Hippocampal formation (tissue), 2 donors: ENCODE data around the gene ZNF592.
"Not testable (repeated sequence)": the region's sequence is repeated elsewhere in the genome, so short reads cannot be mapped to it uniquely, and the experiment has no call there.

Experiments used
- DNase-seq, 2 donors: peaks; one replicate each; lab custom pipeline; 2025; lab: John Stamatoyannopoulos, UW

ZNF592 gene

DNA sequence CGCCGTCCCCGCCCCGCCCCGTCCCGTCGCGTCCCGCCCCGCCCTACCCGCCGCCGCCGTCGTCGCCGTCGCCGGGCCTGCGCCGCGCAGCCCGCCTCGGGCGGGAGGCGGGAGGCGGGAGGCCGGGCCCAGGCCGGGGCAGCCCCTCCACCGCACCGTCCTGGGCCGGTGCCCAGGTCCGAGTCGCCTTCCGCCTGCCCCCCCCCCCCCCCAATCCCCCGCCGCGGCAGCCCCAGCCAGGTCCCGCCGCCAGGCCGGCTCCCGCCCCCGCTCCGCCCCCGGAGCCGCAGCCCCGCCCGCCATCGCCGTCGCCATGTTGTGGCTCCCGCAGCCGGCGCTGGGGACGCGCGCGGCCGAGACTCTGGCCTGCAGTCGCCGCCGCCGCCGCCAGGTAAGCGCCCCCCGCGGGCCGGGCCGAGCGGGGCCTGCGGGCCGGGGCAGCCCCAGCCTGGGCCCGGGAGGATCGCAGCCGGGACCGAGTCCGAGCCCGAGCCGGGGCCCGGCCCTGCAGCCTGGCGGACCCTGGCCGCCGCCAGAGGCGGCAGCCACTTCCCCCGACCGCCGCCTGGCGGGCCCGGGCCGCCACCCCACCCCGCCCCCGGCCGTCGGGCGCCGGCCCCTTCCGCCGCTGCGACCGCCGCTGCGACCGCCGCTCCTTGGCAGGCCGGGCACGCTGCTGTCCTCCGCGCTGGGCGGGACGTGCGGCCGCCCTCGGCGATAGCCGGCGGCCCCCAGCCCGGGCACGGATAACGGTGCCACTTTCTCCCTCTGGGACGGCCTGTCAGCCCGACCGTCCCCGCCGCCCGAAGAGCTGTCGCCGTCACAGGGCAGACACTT lies at the start of gene ZNF592:
Gene ZNF592 (plus strand): TSS at position 319 of the 837 bp plus-strand sequence. CDS start 34,084 bp downstream, outside the sequence.
- DNase-seq, result peak; percentile 70 to 79

- DNase-seq, result no peak
Measured at GRCh38 chr15:84699538-84700191, 48.7 kb upstream of the ZNF592 start.

GRCh38 chr15:84702961-84703482 lies 45.4 kb upstream of the ZNF592 start:
- peak in 1 of 2 donors; percentile 30 for DNase-seq

DNA sequence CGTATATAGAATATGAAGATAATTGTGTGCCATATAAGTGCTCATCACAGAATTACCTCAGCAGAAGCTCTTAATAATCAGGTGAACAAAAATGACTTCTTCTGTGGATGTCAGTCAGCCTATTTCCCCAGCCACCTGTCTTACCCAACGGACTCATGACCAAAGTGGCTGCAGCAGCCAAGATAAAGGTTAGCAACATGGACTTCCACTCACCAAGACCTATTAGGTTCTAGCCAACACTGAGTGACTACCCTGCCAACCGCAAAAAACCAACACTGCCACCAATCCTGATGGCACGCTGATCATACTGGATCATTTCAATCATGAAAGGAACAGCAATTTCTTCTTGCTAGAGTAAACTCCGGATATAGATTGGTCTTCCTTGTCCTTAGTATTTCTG lies 44.6 kb upstream of the ZNF592 start:
- DNase-seq, result no peak

DNA sequence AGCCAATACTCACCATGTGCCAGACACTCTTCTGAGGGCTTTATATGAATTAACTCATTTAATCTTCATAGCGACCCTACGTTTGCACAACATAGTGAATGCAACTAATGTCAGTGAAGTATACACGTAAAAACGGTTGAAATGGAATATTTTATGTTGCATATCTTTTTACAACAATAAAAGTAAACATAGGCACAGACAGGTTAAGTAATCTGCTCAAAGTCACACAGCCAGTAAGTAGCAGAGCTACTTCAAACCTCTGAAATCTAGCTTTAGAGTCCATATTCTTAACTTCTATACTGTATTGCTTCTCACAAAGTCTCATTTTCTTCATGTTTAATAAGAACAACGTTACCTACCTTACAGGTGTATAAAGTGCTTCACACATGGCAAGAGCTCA lies 34.0 kb upstream of the ZNF592 start:
- DNase-seq, result no peak

GRCh38 chr15:84714821-84715220 lies 33.6 kb upstream of the ZNF592 start:
- no peak for DNase-seq

DNA sequence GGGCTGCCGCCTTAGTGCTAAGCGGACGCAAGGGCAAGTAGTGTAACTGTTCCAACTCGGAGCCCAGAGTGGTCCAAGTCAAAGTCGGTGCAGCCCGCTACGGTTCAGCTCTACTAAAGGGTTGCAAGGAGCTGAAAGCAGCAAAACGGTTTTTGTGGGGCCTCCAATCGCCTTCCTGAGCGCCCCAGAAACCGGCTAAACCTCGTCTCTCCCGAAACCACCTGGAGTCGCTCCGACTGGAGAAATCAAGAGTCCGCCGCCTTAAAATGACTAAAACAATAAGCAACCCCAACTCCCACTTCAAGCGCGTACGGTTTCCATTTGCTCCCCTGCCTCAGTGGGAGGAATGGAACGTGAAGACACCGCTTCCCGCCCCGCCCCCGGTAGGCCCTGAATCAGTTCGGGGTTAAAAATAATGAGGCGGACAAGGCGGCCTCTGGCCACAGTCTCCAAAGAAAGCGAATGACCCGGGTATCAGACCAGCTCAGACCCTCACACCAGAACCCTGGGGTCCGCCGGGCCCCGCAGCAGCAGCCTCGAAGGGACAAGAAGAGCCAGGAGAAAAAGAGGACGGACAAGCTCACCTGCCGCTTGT lies 32.9 kb upstream of the ZNF592 start:
- DNase-seq, result peak in 1 of 2 donors; percentile 43

- peak; percentile 85 to 97 for DNase-seq
Measured at GRCh38 chr15:84716036-84716732, 32.2 kb upstream of the ZNF592 start, which contains the start of gene SEC11A. Gene SEC11A (minus strand): TSS chr15:84716139. CDS start chr15:84716075, 64 bp downstream.

DNA sequence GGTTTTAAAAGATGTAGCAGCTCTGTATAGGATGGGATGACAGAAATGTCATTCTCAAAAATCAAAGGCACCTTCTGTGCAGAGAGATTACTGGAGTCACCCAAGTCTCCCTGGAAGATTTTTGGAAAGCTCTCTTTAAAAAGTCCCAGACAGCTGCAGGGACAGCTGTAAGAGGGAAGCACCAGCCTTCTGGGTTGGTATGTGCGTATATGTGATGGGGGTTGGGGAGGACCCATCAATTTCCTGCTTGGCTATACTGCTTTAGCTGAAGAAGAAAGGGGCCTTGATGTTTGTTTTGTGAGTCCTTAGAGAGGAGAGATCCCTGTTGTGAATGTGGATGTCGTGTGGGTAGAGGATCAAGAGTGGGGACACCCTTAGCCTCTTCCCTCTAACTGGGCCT lies 27.0 kb upstream of the ZNF592 start:
- no peak for DNase-seq

- no peak for DNase-seq
Measured at GRCh38 chr15:84722628-84723027, 25.8 kb upstream of the ZNF592 start.

DNA sequence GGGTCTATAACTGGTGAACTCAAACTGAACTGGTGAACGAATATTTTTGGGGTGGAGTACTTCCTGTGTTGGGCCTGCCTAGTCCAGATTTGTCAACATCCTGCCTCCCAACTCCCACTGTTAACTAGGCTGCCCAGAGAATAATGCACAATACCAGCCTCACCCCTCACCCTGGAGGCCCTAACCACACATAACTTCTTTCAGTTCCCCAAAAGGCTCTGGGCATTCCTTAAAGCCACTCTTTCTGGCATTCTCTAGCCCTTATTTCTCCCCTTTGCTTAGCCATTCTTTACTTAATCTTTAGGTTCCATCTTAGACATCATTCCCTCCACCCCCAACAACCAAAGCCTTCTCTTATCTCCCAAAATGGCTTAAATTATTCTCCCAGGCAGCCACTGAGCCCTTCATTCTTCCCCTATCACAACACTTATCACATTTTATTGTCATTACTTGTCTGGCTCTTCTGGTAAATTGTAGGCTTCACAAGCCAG lies 23.3 kb upstream of the ZNF592 start:
- DNase-seq, result no peak

DNA sequence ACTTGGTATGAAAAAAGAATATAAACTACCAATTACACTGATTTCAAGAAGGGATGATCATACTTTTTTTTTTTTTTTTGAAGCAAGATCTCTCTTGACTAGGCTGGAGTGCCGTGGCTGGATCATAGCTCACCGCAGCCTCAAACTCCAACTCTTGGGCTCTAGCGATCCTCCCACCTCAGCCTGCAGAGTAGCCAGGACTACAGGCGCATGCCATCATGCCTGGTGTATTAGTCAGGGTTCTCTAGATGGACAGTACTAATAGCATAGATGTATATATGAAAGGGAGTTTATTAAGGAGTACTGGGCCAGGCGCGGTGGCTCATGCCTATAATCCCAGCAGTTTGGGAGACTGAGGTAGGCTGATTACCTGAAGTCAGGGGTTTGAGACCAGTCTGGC lies 21.0 kb upstream of the ZNF592 start:
- no peak for DNase-seq

GRCh38 chr15:84731774-84732173 lies 16.6 kb upstream of the ZNF592 start:
- DNase-seq, result no peak

DNA sequence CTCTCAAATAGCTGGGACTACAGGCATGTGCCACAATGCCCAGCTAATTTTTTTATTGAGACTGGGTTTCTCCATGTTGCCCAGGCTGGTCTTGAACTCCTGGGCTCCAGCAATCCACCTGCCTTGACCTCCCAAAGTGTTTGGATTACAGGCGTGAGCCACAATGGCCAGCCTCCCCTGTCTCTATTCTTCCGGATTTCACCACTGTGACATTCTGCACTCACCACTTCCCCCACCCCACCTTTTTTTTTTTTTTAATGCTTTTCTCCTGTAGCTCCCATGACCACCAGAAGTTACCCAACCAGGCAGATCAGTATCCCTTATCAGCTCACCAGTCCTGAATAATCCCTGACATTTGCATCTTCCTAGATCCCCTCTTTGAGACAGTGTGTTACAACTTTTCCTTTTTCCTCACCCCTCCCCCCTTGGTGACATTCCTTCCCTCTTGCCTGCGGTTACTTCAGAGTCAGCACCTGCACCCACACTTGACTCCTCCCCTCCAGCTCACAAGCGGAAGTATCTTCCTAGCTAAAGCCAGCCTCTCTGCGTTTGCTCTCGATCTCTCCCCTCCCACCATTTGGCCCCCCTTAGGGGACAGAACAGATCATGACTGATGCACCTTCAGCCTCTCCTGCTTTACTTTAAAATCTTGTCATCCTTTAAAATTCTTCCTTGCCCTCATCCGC lies 13.5 kb upstream of the ZNF592 start:
- DNase-seq, result no peak

DNA sequence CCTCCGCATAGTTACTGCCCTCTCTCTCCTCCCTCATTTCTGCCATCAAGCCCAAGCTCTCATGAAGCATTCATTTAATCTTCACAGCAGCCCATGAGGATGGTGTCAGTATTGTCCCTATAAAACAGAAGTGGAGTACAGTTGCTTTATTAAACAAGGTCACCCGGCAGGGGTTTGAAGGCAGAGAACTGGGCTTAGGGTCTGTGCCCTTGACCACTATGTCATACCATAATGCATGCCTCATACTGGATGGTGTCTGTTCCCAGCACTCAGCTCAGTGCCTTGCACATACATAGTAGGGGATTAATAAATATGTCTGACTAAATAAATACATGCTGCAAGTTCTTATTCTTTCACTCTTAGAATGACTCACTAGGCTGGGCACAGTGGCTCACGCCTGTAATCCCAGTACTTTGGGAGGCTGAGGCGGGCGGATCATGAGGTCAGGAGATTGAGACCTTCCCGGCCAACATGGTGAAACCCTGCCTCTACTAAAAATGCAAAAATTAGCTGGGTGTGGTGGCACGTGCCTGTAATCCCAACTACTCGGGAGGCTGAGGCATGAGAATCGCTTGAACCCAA lies 12.8 kb upstream of the ZNF592 start:
- not testable (repeated sequence) for DNase-seq

DNA sequence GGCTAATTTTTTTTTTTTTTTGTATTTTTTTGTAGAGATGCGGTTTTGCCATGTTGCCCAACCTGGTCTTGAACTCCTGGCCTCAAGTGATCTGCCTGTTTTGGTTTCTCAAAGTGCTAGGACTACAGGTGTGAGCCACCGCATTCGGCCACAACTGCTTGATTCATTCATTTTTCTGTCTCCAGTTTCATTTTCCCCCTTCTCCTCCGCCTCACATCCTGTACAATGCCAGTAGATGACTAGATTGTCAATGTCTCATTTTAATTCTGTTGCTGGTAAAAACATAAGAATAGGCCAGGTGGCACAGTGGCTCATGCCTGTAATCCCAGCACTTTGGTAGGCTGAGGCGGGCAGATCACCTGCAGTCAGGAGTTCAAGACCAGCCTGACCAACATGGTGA lies 12.0 kb upstream of the ZNF592 start:
- DNase-seq, result no peak

GRCh38 chr15:84737005-84737404 lies 11.4 kb upstream of the ZNF592 start:
- DNase-seq, result no peak

DNA sequence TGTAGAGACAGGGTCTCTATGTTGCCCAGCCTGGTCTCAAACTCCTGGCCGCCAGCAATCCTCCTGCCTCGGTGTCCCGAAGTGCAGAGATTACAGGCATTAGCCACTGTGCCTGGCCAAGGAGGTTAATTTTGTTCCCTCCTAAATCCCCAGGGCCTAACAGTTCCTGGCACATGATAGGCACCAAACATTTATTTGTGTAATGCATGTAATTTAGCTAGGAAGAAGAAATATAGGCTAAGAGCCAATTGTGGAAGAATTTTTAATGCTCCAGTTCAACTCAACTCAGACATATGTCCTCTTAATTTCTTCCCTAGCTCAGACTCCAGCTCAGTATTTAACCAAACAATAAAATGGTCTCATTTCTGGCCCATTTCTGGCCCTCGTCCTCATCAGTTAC lies 7.7 kb upstream of the ZNF592 start:
- DNase-seq, result no peak

DNA sequence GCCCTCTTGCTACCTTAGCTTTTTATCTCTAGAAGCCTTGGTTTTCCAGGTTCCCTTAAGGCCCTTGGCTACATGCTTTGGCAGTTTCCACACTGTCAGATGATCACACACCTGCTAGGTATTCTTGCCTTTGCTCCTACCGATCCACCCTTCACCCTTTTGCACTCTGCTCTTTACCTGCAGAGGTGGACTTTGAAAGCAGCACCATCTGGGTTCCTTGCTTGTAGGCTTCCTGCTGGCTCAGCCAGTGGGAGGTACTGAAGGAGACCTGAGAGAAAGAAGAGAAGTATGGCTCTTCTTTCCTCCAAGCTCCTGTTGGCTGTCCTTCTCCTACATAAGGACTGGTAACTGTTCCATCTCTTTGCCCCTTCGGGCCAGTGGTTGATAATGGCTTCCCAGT lies 7.3 kb upstream of the ZNF592 start:
- DNase-seq, result no peak

- DNase-seq, result peak in 1 of 2 donors; percentile 60
Measured at GRCh38 chr15:84747416-84748273, 747 bp upstream of the ZNF592 start.
